ENCODE measurements around the gene UBE2J1. TPM values are rescaled to one million over a fixed set of nuclear protein-coding genes. Genes with fewer than 3 reads are reported as not detected.

The UBE2J1 gene
- total and polyA plus RNA-seq, 10 of the 15 experiments (the other 5 are each of a cell fraction or from before 2014, with no cell fraction given), result 48.7 to 131 (median 90.0) TPM

DNA sequence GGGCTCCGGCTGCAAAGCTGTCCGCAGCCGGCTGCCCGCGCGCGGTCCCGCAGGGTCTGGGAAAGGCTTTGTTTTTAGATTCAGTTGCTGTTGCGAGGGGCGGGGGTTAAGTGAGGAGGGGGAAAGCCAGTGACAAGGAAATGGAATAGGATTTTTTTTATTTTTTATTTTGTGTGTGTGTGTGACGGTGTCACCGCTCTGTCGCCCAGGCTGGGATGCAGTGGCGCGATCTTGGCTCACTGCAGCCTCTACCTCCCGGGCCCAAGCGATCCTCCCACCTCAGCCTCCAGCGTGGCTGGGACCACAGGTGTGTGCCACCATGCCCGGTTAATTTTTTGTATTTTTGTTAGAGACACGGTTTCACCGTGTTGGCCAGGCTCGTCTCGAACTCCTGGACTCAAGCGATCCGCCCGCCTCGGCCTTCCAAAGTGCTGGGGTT lies 615 bp upstream of the UBE2J1 start (continued):
- no peak for TF ChIP-seq HDAC6 (IDR thresholded peaks at IDR 0.05; ENCODE audit: unreplicated experiment)
- TF ChIP-seq, protein P1, sequence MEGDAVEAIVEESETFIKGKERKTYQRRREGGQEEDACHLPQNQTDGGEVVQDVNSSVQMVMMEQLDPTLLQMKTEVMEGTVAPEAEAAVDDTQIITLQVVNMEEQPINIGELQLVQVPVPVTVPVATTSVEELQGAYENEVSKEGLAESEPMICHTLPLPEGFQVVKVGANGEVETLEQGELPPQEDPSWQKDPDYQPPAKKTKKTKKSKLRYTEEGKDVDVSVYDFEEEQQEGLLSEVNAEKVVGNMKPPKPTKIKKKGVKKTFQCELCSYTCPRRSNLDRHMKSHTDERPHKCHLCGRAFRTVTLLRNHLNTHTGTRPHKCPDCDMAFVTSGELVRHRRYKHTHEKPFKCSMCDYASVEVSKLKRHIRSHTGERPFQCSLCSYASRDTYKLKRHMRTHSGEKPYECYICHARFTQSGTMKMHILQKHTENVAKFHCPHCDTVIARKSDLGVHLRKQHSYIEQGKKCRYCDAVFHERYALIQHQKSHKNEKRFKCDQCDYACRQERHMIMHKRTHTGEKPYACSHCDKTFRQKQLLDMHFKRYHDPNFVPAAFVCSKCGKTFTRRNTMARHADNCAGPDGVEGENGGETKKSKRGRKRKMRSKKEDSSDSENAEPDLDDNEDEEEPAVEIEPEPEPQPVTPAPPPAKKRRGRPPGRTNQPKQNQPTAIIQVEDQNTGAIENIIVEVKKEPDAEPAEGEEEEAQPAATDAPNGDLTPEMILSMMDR (IDR thresholded peaks at IDR 0.05 in 2 of 3, conservative IDR thresholded peaks at IDR 0.05 in 1 of 3; ENCODE audit: control insufficient read depth in 2 of 3, extremely low read depth in 1 of 3, insufficient read depth in 1 of 3, low read depth in 3 of 3, low read length in 3 of 3), result no peak
- TF ChIP-seq, protein P2, sequence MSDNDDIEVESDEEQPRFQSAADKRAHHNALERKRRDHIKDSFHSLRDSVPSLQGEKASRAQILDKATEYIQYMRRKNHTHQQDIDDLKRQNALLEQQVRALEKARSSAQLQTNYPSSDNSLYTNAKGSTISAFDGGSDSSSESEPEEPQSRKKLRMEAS (IDR thresholded peaks at IDR 0.05; ENCODE audit: low read depth, low read length), result no peak
- TF ChIP-seq, protein P3, sequence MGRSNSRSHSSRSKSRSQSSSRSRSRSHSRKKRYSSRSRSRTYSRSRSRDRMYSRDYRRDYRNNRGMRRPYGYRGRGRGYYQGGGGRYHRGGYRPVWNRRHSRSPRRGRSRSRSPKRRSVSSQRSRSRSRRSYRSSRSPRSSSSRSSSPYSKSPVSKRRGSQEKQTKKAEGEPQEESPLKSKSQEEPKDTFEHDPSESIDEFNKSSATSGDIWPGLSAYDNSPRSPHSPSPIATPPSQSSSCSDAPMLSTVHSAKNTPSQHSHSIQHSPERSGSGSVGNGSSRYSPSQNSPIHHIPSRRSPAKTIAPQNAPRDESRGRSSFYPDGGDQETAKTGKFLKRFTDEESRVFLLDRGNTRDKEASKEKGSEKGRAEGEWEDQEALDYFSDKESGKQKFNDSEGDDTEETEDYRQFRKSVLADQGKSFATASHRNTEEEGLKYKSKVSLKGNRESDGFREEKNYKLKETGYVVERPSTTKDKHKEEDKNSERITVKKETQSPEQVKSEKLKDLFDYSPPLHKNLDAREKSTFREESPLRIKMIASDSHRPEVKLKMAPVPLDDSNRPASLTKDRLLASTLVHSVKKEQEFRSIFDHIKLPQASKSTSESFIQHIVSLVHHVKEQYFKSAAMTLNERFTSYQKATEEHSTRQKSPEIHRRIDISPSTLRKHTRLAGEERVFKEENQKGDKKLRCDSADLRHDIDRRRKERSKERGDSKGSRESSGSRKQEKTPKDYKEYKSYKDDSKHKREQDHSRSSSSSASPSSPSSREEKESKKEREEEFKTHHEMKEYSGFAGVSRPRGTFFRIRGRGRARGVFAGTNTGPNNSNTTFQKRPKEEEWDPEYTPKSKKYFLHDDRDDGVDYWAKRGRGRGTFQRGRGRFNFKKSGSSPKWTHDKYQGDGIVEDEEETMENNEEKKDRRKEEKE (IDR thresholded peaks at IDR 0.05), result no peak
- no peak for TF ChIP-seq BHLHE40 (IDR thresholded peaks at IDR 0.05; ENCODE audit: borderline replicate concordance in 1 of 2, low read depth in 2 of 2, low read length in 1 of 2)
- no peak for TF ChIP-seq SP1 (IDR thresholded peaks at IDR 0.05; ENCODE audit: low read depth, low read length)
- TF ChIP-seq SMARCA5 (IDR thresholded peaks at IDR 0.05), result peak; percentile 18; the same call in 1 of the 2 replicates
- TF ChIP-seq, protein P4, sequence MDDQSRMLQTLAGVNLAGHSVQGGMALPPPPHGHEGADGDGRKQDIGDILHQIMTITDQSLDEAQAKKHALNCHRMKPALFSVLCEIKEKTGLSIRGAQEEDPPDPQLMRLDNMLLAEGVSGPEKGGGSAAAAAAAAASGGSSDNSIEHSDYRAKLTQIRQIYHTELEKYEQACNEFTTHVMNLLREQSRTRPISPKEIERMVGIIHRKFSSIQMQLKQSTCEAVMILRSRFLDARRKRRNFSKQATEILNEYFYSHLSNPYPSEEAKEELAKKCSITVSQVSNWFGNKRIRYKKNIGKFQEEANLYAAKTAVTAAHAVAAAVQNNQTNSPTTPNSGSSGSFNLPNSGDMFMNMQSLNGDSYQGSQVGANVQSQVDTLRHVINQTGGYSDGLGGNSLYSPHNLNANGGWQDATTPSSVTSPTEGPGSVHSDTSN (IDR thresholded peaks at IDR 0.05; ENCODE audit: insufficient replicate concordance, low read depth, low read length), result no peak
- TF ChIP-seq EED (IDR thresholded peaks at IDR 0.05; ENCODE audit: low read depth), result no peak
- TF ChIP-seq SMAD5 (IDR thresholded peaks at IDR 0.05; ENCODE audit: low read depth), result no peak
- TF ChIP-seq IRF4 (IDR thresholded peaks at IDR 0.05; ENCODE audit: low read depth, low read length), result no peak
- no peak for TF ChIP-seq BACH1 (IDR thresholded peaks at IDR 0.05; ENCODE audit: borderline replicate concordance)
- peak; percentile 53; the same call in 1 of the 2 replicates for TF ChIP-seq HDGF (IDR thresholded peaks at IDR 0.05)
- no peak for TF ChIP-seq LARP7 (IDR thresholded peaks at IDR 0.05)
- TF ChIP-seq, protein P5, sequence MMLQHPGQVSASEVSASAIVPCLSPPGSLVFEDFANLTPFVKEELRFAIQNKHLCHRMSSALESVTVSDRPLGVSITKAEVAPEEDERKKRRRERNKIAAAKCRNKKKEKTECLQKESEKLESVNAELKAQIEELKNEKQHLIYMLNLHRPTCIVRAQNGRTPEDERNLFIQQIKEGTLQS (IDR thresholded peaks at IDR 0.05; ENCODE audit: borderline replicate concordance, extremely low read depth, low read depth, low read length), result no peak
- TF ChIP-seq FOXM1 (IDR thresholded peaks at IDR 0.05; ENCODE audit: low read depth, low read length), result no peak
- no peak for TF ChIP-seq ZNF217 (IDR thresholded peaks at IDR 0.05)
- no peak for TF ChIP-seq BCL11A (IDR thresholded peaks at IDR 0.05; ENCODE audit: low read depth, low read length)
- TF ChIP-seq, protein P6, sequence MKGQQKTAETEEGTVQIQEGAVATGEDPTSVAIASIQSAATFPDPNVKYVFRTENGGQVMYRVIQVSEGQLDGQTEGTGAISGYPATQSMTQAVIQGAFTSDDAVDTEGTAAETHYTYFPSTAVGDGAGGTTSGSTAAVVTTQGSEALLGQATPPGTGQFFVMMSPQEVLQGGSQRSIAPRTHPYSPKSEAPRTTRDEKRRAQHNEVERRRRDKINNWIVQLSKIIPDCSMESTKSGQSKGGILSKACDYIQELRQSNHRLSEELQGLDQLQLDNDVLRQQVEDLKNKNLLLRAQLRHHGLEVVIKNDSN (IDR thresholded peaks at IDR 0.05; ENCODE audit: borderline replicate concordance, extremely low read length, insufficient read depth, low read depth, low read length), result no peak
- TF ChIP-seq BMI1 (IDR thresholded peaks at IDR 0.05; ENCODE audit: borderline replicate concordance), result no peak
- TF ChIP-seq MTA3 (IDR thresholded peaks at IDR 0.05; ENCODE audit: borderline replicate concordance, low read length), result 0 out of 2 replicates have a peak, but pooled peaks have one; percentile 73
- no peak for TF ChIP-seq MXI1 (IDR thresholded peaks at IDR 0.05; ENCODE audit: low read depth, low read length)
